C4-2B (cell line): ENCODE data around the gene FBXW12.

Source experiments
- CTCF ChIP-seq: fragments of 450-650 bp; conservative IDR thresholded peaks from 2 replicates; pipeline ENCODE4 v1.5.1; 2017; ENCODE audit warnings: mild to moderate bottlenecking
- ZFX ChIP-seq: fragments of 450-650 bp; IDR thresholded peaks from 2 replicates; pipeline ENCODE4 v1.6.1; 2017

- TF ChIP-seq CTCF (no peak), ZFX (no peak)
Measured at GRCh38 chr3:48411606-48412374, 39.8 kb downstream of the FBXW12 start.
